ELF-1 (cell line): ENCODE data around the gene BCL2L13.
"Not testable (repeated sequence)": the region's sequence is repeated elsewhere in the genome, so short reads cannot be mapped to it uniquely, and the experiment has no call there.

Source experiments
- DNase-seq: peaks from one replicate; pipeline ENCODE4 v3.0.0-alpha.2; 2016; ENCODE audit warnings: low read depth, low spot score

BCL2L13 gene

GRCh38 chr22:17695986-17696385, 57.4 kb downstream of the BCL2L13 start:
- no peak for DNase-seq

DNA sequence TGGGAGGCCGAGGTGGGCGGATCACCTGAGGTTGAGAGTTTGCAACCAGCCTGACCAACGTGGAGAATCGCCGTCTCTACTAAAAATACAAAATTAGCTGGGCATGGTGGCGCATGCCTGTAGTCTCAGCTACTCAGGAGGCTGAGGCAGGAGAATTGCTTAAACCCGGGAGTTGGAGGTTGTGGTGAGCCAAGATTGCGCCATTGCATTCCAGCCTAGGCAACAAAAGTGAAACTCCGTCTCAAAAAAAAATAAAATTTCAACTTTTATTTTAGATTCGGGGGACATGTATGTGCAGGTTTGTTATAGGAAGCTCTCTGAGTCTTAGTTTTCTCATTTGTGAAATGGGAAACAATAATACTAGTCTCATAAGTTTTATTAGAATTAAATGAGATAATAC, 58.6 kb downstream of the BCL2L13 start:
- DNase-seq: not testable (repeated sequence)

DNA sequence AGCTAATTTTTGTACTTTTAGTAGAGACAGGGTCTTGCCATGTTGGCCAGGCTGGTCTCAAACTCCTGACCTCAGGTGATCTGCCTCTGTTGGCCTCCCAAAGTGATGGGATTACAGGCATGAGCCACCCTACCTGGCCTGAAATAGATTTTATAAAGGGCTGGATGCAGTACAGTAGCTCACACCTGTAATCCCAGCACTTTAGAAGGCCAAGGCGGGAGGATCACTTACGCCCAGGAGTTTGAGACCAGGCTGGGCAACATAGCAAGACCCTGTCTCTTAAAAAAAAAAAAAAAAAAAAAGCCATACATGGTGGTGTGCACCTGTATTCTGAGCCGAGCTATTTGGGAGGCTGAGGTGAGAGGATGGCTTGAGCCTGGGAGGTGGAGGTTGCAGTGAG, 59.7 kb downstream of the BCL2L13 start:
- DNase-seq: not testable (repeated sequence)

- DNase-seq: no peak
Measured at GRCh38 chr22:17698948-17699347, 60.4 kb downstream of the BCL2L13 start.

GRCh38 chr22:17699696-17700340, 61.3 kb downstream of the BCL2L13 start:
- no peak for DNase-seq

DNA sequence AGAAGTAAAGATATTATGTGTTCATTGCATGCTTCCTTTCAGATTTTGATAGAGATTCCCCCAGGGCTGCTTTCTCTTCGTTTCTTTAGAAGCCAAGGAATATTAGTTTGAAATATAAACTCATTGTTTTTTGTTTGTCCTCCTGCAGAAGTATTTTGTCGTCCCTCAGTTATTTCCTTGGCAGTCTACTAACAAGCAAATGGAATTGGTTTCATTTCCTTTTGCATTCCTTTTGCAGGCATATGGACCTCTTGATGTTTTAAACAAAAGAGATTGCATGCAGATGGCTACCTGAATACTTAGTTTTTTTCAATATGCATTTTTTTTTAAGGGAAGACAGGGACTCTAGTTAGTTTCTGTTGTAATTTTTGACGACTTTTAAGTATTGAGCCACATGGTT, 62.2 kb downstream of the BCL2L13 start:
- DNase-seq: no peak

GRCh38 chr22:17703811-17704210, 65.3 kb downstream of the BCL2L13 start:
- no peak for DNase-seq

DNA sequence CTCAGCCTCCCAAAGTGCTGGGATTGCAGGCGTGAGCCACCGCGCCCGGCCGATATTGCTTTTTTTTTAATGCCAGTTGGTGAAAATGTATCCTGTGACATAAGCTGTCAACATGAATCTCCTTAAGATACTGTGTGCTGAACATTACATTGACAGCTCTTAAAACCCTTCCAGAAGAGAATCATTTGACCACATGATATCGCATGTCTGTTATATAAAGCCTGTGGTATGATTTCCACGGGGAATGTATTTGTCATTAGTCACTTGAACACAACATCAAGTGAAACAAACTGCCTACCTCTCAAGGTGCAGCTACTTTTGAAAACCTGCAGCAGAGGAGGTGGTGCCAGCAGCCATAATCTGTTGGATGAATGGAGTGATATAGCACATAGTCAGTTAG, 67.0 kb downstream of the BCL2L13 start:
- DNase-seq: no peak

DNA sequence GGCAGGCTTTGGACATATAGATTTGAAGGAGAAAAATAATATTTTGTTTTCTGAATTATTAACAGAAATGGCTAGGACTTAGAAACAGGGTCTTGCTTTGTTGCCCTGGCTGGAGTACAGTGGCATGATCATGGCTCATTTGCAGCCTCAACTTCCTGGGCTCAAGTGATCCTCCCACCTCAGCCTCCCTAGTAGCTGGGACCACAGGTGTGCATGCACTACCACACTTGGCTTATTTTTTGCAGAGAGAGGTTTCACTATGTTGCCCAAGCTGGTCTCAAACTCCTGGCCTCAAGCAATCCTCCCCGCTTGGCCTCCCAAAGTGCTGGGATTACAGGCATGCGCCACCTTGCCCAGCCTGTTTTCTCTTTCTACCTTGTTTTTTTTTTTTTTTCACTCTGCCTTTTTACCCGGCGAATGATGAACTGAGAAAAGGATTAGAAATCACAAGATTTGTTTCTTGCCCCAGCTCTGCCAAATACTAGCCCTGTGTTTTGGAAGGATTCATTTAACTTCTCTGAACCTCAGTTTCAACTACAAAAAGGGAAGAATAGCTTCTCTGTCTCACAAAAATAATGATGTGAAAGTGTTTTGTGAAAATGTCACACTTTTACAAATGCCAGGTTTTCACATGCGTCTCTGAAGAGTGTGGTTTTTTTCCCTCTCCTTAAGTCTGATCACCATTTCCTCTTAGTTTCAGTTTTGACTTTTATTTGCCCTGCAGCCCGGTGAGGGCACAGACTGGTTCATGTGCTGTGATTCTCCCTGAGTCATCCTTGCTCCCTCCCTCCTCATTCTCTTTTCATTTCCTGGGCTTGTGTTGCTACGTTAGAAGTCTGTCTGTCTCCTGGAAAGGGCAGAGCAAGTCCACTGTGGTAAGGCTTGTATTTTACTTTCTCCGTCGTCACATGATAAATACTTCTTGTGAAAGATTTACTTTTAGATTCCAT, 67.7 kb downstream of the BCL2L13 start:
- peak; percentile 35 for DNase-seq

DNA sequence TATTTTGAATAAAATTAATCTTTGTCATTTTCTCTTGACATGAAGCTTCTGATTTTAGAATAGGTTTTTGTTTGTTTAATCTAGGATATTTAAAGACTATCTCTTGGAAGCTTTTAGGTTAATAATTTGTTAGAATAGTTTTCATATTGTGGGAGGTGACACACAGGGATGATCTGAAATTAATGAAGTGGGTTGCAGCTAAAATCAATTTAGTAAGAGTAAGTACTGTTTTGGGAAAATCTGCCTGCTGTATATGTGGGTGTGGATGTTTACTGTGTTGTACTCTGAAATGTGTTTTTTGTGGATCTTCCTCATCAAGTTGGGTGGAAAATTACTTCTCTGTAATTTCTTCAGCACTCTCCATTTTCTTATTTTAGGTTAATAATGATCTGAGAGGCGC, 68.4 kb downstream of the BCL2L13 start:
- no peak for DNase-seq

- DNase-seq: no peak
Measured at GRCh38 chr22:17707526-17707925, 69.0 kb downstream of the BCL2L13 start.

GRCh38 chr22:17710023-17710422, 71.5 kb downstream of the BCL2L13 start:
- DNase-seq: no peak

- DNase-seq: no peak
Measured at GRCh38 chr22:17712441-17712840, 73.9 kb downstream of the BCL2L13 start.

DNA sequence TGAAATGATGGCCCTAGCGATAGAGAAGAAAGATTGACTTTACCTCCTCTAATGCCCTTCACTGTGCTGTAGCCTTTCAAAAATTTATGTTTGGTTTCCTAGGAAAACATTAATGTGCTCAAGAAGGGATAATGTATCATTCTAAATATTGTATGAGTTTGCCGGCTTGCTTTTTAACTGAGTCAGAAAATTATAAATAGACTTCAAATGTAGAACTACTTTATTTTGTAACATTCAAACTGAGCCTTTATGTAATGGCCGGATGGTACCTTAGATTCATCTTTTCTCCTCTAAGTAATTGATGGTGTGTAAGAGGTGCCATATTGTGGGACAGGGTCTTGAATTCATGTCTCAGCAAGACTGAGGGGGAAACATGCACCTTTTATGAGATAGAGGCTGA, 78.0 kb downstream of the BCL2L13 start:
- DNase-seq: no peak

GRCh38 chr22:17717708-17718107, 79.2 kb downstream of the BCL2L13 start:
- no peak for DNase-seq

GRCh38 chr22:17719911-17720310, 81.4 kb downstream of the BCL2L13 start:
- no peak for DNase-seq

GRCh38 chr22:17724241-17724640, 85.7 kb downstream of the BCL2L13 start:
- no peak for DNase-seq

- no peak for DNase-seq
Measured at GRCh38 chr22:17724678-17725499, 86.3 kb downstream of the BCL2L13 start.

- DNase-seq: no peak
Measured at GRCh38 chr22:17725500-17725796, 86.9 kb downstream of the BCL2L13 start.

GRCh38 chr22:17726006-17726927, 87.7 kb downstream of the BCL2L13 start:
- DNase-seq: no peak
